ENCODE data around the gene CES2. TPM values are rescaled to one million over a fixed set of nuclear protein-coding genes. Genes with fewer than 3 reads are reported as not detected.

CES2 gene
- total RNA-seq, 1 experiment from 2014 or later: 35.4 TPM

GRCh38 chr16:66959704-66960161 is 24.4 kb downstream of the CES2 start:
- ChIA-PET RAD21 (ENCODE audit: low non-redundant PET in 1 of 2, low total read pairs in 2 of 2, uncharacterized antibody in 2 of 2, unreplicated experiment in 2 of 2) (no interaction called here), CTCF (interaction anchor here (1.2 to 2.6 kb wide), 5 partner anchors 11 to 555 kb away, joined by 3 to 13 read pairs (median 8); partner anchors contain the start of genes FBXL8 and TRADD), POLR2A (no interaction called here)
- H2AFZ ChIP-seq (ENCODE audit: low read depth, low read length, poor library complexity, severe bottlenecking): no peak overlapping the region
- no peak overlapping the region for H3K9ac ChIP-seq (ENCODE audit: low read length)
- H3K4me2 ChIP-seq (ENCODE audit: low read length): no peak overlapping the region
- H3K27me3 ChIP-seq (ENCODE audit: insufficient read depth, low read length): no peaks in the 10 kb centered on the region
- no peaks in the 10 kb centered on the region for H3K36me3 ChIP-seq (ENCODE audit: control insufficient read depth in 1 of 2, insufficient read depth in 2 of 2, low read length in 2 of 2)
- no peaks in the 10 kb centered on the region for H4K20me1 ChIP-seq (ENCODE audit: insufficient read depth)
- peaks cover 6 to 17% of the 10 kb centered on the region in 2 experiments for H3K4me1 ChIP-seq (ENCODE audit: control insufficient read depth in 1 of 2, insufficient read depth in 2 of 2, low read length in 2 of 2)
- intact Hi-C loops (cut with micrococcal nuclease): loop anchor here (10.0 kb wide), 1 partner anchor 705 kb away; the partner anchor contains the start of genes ACD, C16orf86, ENKD1 and PARD6A
- no peaks in the 10 kb centered on the region for H3K9me2 ChIP-seq (ENCODE audit: insufficient read depth)
- H3K9me3 ChIP-seq (ENCODE audit: control insufficient read depth in 1 of 2, insufficient read depth in 1 of 2, low read depth in 1 of 2, low read length in 2 of 2): no peaks in the 10 kb centered on the region
- H3K4me3 ChIP-seq (replicated peaks in 1 of 2; ENCODE audit: low read depth in 1 of 2, low read length in 2 of 2): no peak overlapping the region
- no peak overlapping the region for H3K27ac ChIP-seq (ENCODE audit: low read depth, low read length)
- ATAC-seq: no peak
- H3K79me2 ChIP-seq (ENCODE audit: insufficient read depth, low read length): no peaks in the 10 kb centered on the region
- BruUV-seq (replicated peaks): no TSS peak
- no peak for DNase-seq (ENCODE audit: low read depth, low spot score)
- TF ChIP-seq POLR2A (IDR thresholded peaks at IDR 0.05; ENCODE audit: borderline replicate concordance, extremely low read depth, insufficient read depth, insufficient read length) (no peak), ZFX (IDR thresholded peaks at IDR 0.05) (no peak), ZNF274 (IDR thresholded peaks at IDR 0.05; ENCODE audit: low read depth, low read length) (no peak), RAD21 (IDR thresholded peaks at IDR 0.05; ENCODE audit: low read depth) (no peak), POLR2AphosphoS5 (IDR thresholded peaks at IDR 0.05; ENCODE audit: low read depth, low read length) (no peak), EZH2 (IDR thresholded peaks at IDR 0.05) (no peak), EGR1 (IDR thresholded peaks at IDR 0.05; ENCODE audit: low read depth) (no peak), ATF3 (IDR thresholded peaks at IDR 0.05) (no peak), REST (IDR thresholded peaks at IDR 0.05; ENCODE audit: low read depth) (no peak), CBX3 (IDR thresholded peaks at IDR 0.05; ENCODE audit: low read depth) (no peak), EZH2phosphoT487 (IDR thresholded peaks at IDR 0.05; ENCODE audit: borderline replicate concordance) (no peak), TCF7L2 (IDR thresholded peaks at IDR 0.05; ENCODE audit: borderline replicate concordance, extremely low read depth, insufficient read depth, insufficient read length) (no peak)

Measured in HCT116 (cell line).